ENCODE results near the gene SNX25. TPM values are rescaled to one million over a fixed set of nuclear protein-coding genes. Genes with fewer than 3 reads are reported as not detected.

The SNX25 gene
- total RNA-seq, 3 donors from 2014 or later (not counting 1 experiment from before 2014, with no cell fraction given) = 15.5 to 18.0 (median 16.6) TPM

DNA sequence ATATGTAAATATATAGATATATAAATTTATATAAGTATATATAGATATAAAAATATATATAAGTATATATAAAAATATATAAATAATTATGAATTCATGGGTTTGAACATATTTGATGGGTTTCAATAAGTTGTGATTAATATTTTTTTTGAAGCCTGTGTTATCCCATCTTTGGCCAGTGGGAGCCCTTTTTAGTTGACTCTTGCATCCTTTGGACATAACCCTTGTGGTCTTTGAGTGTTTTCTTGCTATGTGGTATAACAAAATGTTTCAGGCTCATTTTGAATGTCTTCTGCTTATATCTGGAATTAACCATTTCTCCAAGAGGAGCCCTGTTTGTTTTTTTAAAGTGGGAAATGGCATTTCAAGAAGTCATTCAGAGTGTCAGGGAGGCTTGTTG is 15.2 kb downstream of the SNX25 start:
- Mint-ChIP-seq H3K27me3 (ENCODE audit: low read depth in 2 of 2) (no peaks in the 10 kb centered on the region), H3K9me3 (no peaks in the 10 kb centered on the region), H3K27ac (no peak overlapping the region), H3K4me3 (no peak overlapping the region), H3K36me3 (no peaks in the 10 kb centered on the region), H3K4me1 (peaks cover 8 to 10% of the 10 kb centered on the region in 2 donors)
- TF ChIP-seq CTCF (IDR thresholded peaks at IDR 0.05) = no peak
- H3K4me3 ChIP-seq (ENCODE audit: low read length) = no peak overlapping the region
- H3K4me1 ChIP-seq (ENCODE audit: control insufficient read depth, insufficient read depth, low read length) = no peaks in the 10 kb centered on the region
- intact Hi-C loops (cut with micrococcal nuclease) = no loop called here
- H3K9me3 ChIP-seq (ENCODE audit: control insufficient read depth, insufficient read depth, low read length) = no peaks in the 10 kb centered on the region
- no peak overlapping the region for H3K27ac ChIP-seq (ENCODE audit: low read length)
- DNase-seq (no peak), ATAC-seq (no peak)
- H3K36me3 ChIP-seq (ENCODE audit: control insufficient read depth, insufficient read depth, low read length) = no peaks in the 10 kb centered on the region
- no peaks in the 10 kb centered on the region for H3K27me3 ChIP-seq (ENCODE audit: control insufficient read depth, insufficient read depth, low read length)

DNA sequence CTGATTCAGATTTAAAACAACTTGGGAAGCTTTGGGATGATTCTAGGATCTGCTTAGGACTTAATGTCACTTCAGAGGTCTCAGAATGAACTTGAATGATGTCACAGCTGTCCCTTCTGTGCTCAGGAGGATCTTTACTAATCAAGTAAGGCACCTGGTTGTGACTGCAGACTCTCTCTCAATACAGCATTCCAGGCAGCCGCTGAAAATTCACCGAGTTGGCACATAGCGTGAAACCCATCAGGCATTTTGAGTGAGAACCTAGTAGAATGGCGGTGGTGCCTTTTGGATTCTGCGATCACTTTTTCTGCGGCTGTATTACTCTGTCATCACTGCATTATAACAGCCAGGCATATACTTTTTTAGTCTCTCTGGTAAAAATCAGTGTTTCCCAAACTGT is 16.5 kb downstream of the SNX25 start:
- H3K4me1 Mint-ChIP-seq = peaks cover 5 to 7% of the 10 kb centered on the region in 2 donors

GRCh38 chr4:185227131-185227551 is 17.7 kb downstream of the SNX25 start:
- no peak overlapping the region for H3K4me3 ChIP-seq (ENCODE audit: low read length)

More for the DNA sequence above, 16.5 kb downstream of the SNX25 start:
- Mint-ChIP-seq H3K36me3 (no peaks in the 10 kb centered on the region), H3K27me3 (ENCODE audit: low read depth in 2 of 2) (no peaks in the 10 kb centered on the region), H3K4me3 (no peak overlapping the region), H3K27ac (no peak overlapping the region), H3K9me3 (no peaks in the 10 kb centered on the region)
- no peaks in the 10 kb centered on the region for H3K4me1 ChIP-seq (ENCODE audit: control insufficient read depth, insufficient read depth, low read length)
- no peak overlapping the region for H3K4me3 ChIP-seq (ENCODE audit: low read length)
- ATAC-seq = no peak
- H3K27me3 ChIP-seq (ENCODE audit: control insufficient read depth, insufficient read depth, low read length) = no peaks in the 10 kb centered on the region
- 98% methylated on average over 6 of the region's 6 CpGs for WGBS (ENCODE audit: insufficient coverage)
- DNase-seq = no peak
- H3K36me3 ChIP-seq (ENCODE audit: control insufficient read depth, insufficient read depth, low read length) = no peaks in the 10 kb centered on the region
- H3K9me3 ChIP-seq (ENCODE audit: control insufficient read depth, insufficient read depth, low read length) = no peaks in the 10 kb centered on the region
- intact Hi-C loops (cut with micrococcal nuclease) = no loop called here
- H3K27ac ChIP-seq (ENCODE audit: low read length) = no peak overlapping the region
- TF ChIP-seq CTCF (IDR thresholded peaks at IDR 0.05) = no peak

More at GRCh38 chr4:185227131-185227551, 17.7 kb downstream of the SNX25 start:
- no peak overlapping the region for H3K27ac Mint-ChIP-seq
- WGBS (ENCODE audit: insufficient coverage) = 69% methylated on average over 4 of the region's 4 CpGs
- no peaks in the 10 kb centered on the region for H3K9me3 Mint-ChIP-seq
- peaks cover 0 to 5% of the 10 kb centered on the region in 2 donors for H3K4me1 Mint-ChIP-seq
- Histone ChIP-seq H3K4me1 (ENCODE audit: control insufficient read depth, insufficient read depth, low read length) (no peaks in the 10 kb centered on the region), H3K27ac (ENCODE audit: low read length) (no peak overlapping the region), H3K36me3 (ENCODE audit: control insufficient read depth, insufficient read depth, low read length) (no peaks in the 10 kb centered on the region), H3K27me3 (ENCODE audit: control insufficient read depth, insufficient read depth, low read length) (no peaks in the 10 kb centered on the region), H3K9me3 (ENCODE audit: control insufficient read depth, insufficient read depth, low read length) (no peaks in the 10 kb centered on the region)
- no peaks in the 10 kb centered on the region for H3K27me3 Mint-ChIP-seq (ENCODE audit: low read depth in 2 of 2)
- H3K4me3 Mint-ChIP-seq = no peak overlapping the region
- ATAC-seq (no peak), DNase-seq (no peak)
- intact Hi-C loops (cut with micrococcal nuclease) = no loop called here
- no peaks in the 10 kb centered on the region for H3K36me3 Mint-ChIP-seq
- TF ChIP-seq CTCF (IDR thresholded peaks at IDR 0.05) = no peak

Data from natural killer cell (primary cell).